SK-N-SH (cell line): ENCODE results near the gene CCDC169. TPM values are rescaled to one million over a fixed set of nuclear protein-coding genes. Genes with fewer than 3 reads are reported as not detected.

Experiments used
- CTCF ChIA-PET: fragments of 300-600, 350-600 bp; formaldehyde crosslinking; extraction: SDS; loops from one replicate; lab custom pipeline; 2021; lab: Yijun Ruan, JAX
- POLR2A ChIA-PET: fragments of 350-600 bp; sonication (Branson Sonifier 250); formaldehyde crosslinking; extraction: SDS; loops from one replicate; lab custom pipeline; 2020; ENCODE audit warnings: antibody characterized with exemption, inconsistent platforms; lab: Yijun Ruan, JAX
- DNase-seq: peaks from one replicate; pipeline ENCODE4 v3.0.0; 2012
- H2AFZ ChIP-seq: fragments of 200-600 bp; sonication (generic); 2 replicates; pipeline ENCODE4 v1.8.1; 2016; ENCODE audit warnings: antibody characterized with exemption, mild to moderate bottlenecking, low read depth
- H3F3A ChIP-seq: fragments of 200-600 bp; sonication (generic); replicated peaks from 2 replicates; pipeline ENCODE3; 2016; ENCODE audit warnings: antibody characterized with exemption, mild to moderate bottlenecking; ENCODE audit not compliant: insufficient read depth
- H3K27ac ChIP-seq, 2 experiments: fragments of 200-500 bp in 1 of 2; fragments of 200-600 bp in 1 of 2; sonication (Bioruptor generic) in 1 of 2; sonication (generic), shearing (Covaris generic) in 1 of 2; 2 replicates each; pipeline versions ENCODE4 v1.5.1 to v1.6.1; 2014 to 2016; ENCODE audit warnings: low read depth in 2 of 2, inconsistent platforms in 1 of 2, low read length in 1 of 2, mild to moderate bottlenecking in 1 of 2, mixed read lengths in 1 of 2
- H3K27me3 ChIP-seq: fragments of 200-600 bp; sonication (generic), shearing (Covaris generic); 2 replicates; pipeline ENCODE4 v1.6.1; 2016; ENCODE audit warnings: mixed run types; ENCODE audit not compliant: insufficient read depth
- H3K36me3 ChIP-seq, 2 experiments: fragments of 200-500 bp in 1 of 2; fragments of 200-600 bp in 1 of 2; sonication (Bioruptor generic) in 1 of 2; sonication (generic) in 1 of 2; replicated peaks in 1 of 2; 2 replicates each; pipeline versions ENCODE3 to v1.5.1; 2014 to 2016; ENCODE audit warnings: low read length in 1 of 2, mild to moderate bottlenecking in 1 of 2; ENCODE audit not compliant: insufficient read depth in 2 of 2, control insufficient read depth in 1 of 2
- H3K4me1 ChIP-seq, 2 experiments: fragments of 200-500 bp in 1 of 2; fragments of 200-600 bp in 1 of 2; sonication (Bioruptor generic) in 1 of 2; sonication (generic), shearing (Covaris generic) in 1 of 2; 2 replicates each; pipeline versions ENCODE4 v1.5.1 to v1.6.1; 2014 to 2016; ENCODE audit warnings: low read depth in 1 of 2, low read length in 1 of 2, mixed run types in 1 of 2; ENCODE audit not compliant: insufficient read depth in 2 of 2, control insufficient read depth in 1 of 2
- H3K4me2 ChIP-seq: fragments of 200-600 bp; sonication (generic), shearing (Covaris generic); 2 replicates; pipeline ENCODE4 v1.6.1; 2017; ENCODE audit warnings: mixed run types
- H3K4me3 ChIP-seq, 2 experiments: fragments of 200-500 bp in 1 of 2; fragments of 200-600 bp in 1 of 2; sonication (Bioruptor generic) in 1 of 2; sonication (generic), shearing (Covaris generic) in 1 of 2; 2 replicates each; pipeline versions ENCODE4 v1.5.1 to v1.8.1; 2014 to 2016; ENCODE audit warnings: low read depth in 2 of 2, inconsistent platforms in 1 of 2, low read length in 1 of 2, mild to moderate bottlenecking in 1 of 2, mixed read lengths in 1 of 2, moderate library complexity in 1 of 2
- H3K79me2 ChIP-seq: fragments of 200-600 bp; sonication (generic); 2 replicates; pipeline ENCODE4 v1.8.1; 2017; ENCODE audit warnings: mild to moderate bottlenecking; ENCODE audit not compliant: insufficient read depth
- H3K9ac ChIP-seq: fragments of 200-600 bp; sonication (generic); 2 replicates; pipeline ENCODE4 v1.6.1; 2017; ENCODE audit warnings: mixed run types
- H3K9me2 ChIP-seq: fragments of 200-600 bp; sonication (generic); 2 replicates; pipeline ENCODE4 v1.6.1; 2017; ENCODE audit warnings: mixed run types
- H3K9me3 ChIP-seq: fragments of 200-600 bp; sonication (generic); 2 replicates; pipeline ENCODE4 v1.6.1; 2017; ENCODE audit warnings: mixed run types, mild to moderate bottlenecking, moderate library complexity
- H4K20me1 ChIP-seq: fragments of 200-600 bp; sonication (generic); 2 replicates; pipeline ENCODE4 v1.6.1; 2017; ENCODE audit warnings: mild to moderate bottlenecking, mixed run types; ENCODE audit not compliant: insufficient read depth
- CHD2 ChIP-seq: fragments of 150-350 bp; IDR thresholded peaks from 2 replicates; pipeline ENCODE4 v1.6.1; 2018; ENCODE audit warnings: low read length; ENCODE audit not compliant: partially characterized antibody
- ELF1 ChIP-seq: IDR thresholded peaks from 2 replicates; pipeline ENCODE4 v1.4.0; 2012
- EZH2phosphoT487 ChIP-seq: fragments of 200-600 bp; sonication (generic); IDR thresholded peaks from 2 replicates; pipeline ENCODE4 v1.6.1; 2017; ENCODE audit warnings: low read depth, mixed run types, mild to moderate bottlenecking, antibody characterized with exemption, moderate library complexity, borderline replicate concordance
- FOSL2 ChIP-seq: IDR thresholded peaks from 2 replicates; pipeline ENCODE4 v1.4.0; 2012; ENCODE audit warnings: low read depth, mild to moderate bottlenecking, moderate library complexity, borderline replicate concordance
- GABPA ChIP-seq: IDR thresholded peaks from 2 replicates; pipeline ENCODE4 v1.4.0; 2012; ENCODE audit warnings: low read depth, mild to moderate bottlenecking
- MEF2A ChIP-seq: IDR thresholded peaks from 2 replicates; pipeline ENCODE4 v1.4.0; 2012; ENCODE audit warnings: low read depth, borderline replicate concordance
- MXI1 ChIP-seq: IDR thresholded peaks from 2 replicates; pipeline ENCODE4 v1.6.1; 2012; ENCODE audit warnings: mild to moderate bottlenecking, low read depth, low read length, improper control_type of control experiment
- NRF1 ChIP-seq: IDR thresholded peaks from 2 replicates; pipeline ENCODE4 v1.6.1; 2012; ENCODE audit warnings: low read depth, mild to moderate bottlenecking, low read length
- RFX5 ChIP-seq: IDR thresholded peaks from 2 replicates; pipeline ENCODE4 v1.6.1; 2012; ENCODE audit warnings: mild to moderate bottlenecking, improper control_type of control experiment, low read length
- SIN3A ChIP-seq: IDR thresholded peaks from 2 replicates; pipeline ENCODE4 v1.6.1; 2012; ENCODE audit warnings: low read depth, mild to moderate bottlenecking, low read length, moderate library complexity, borderline replicate concordance
- YY1 ChIP-seq: IDR thresholded peaks from 2 replicates; pipeline ENCODE4 v1.4.0; 2012; ENCODE audit warnings: low read depth, mild to moderate bottlenecking
- WGBS: methylation state at CpG from one replicate; pipeline ENCODE4 v1.1.6; 2017; ENCODE audit warnings: low lambda C conversion rate; 5-methylcytosine and 5-hydroxymethylcytosine counted together
- polyA plus RNA-seq, 3 experiments: library from polyadenylated mRNA; depleted of rRNA; stranded (reverse); fragments of >200 nt; gene quantifications; 2 replicates each; pipeline ENCODE4 v1.2.3, GENCODE V29; 2012
- TF ChIP-seq, protein P1 (sequence below): IDR thresholded peaks from 2 replicates; pipeline ENCODE4 v1.6.1; 2012; ENCODE audit warnings: mild to moderate bottlenecking, low read depth, low read length, moderate library complexity
- TF ChIP-seq, protein P2 (sequence below): fragments of 150-350 bp; IDR thresholded peaks from 2 replicates; pipeline ENCODE4 v1.6.1; 2017; ENCODE audit warnings: antibody characterized with exemption, low read length, low read depth, borderline replicate concordance
- TF ChIP-seq, protein P3 (sequence below): fragments of 200-600 bp; sonication (generic); IDR thresholded peaks from 2 replicates; pipeline ENCODE4 v1.6.1; 2017; ENCODE audit warnings: antibody characterized with exemption, mild to moderate bottlenecking, moderate library complexity
- TF ChIP-seq, protein P4 (sequence below): IDR thresholded peaks from 2 replicates; pipeline ENCODE4 v1.4.0; 2012; ENCODE audit warnings: low read depth, borderline replicate concordance
- TF ChIP-seq, protein P5 (sequence below): IDR thresholded peaks from 2 replicates; pipeline ENCODE4; 2012
- TF ChIP-seq, protein P6 (sequence below): fragments of 150-350 bp; IDR thresholded peaks from 2 replicates; pipeline ENCODE4 v1.6.1; 2016; ENCODE audit warnings: mild to moderate bottlenecking, low read depth, low read length

The CCDC169 gene
- polyA plus RNA-seq, 1 of the 3 experiments (the other 2 are of a cell fraction): 1.8 TPM

DNA sequence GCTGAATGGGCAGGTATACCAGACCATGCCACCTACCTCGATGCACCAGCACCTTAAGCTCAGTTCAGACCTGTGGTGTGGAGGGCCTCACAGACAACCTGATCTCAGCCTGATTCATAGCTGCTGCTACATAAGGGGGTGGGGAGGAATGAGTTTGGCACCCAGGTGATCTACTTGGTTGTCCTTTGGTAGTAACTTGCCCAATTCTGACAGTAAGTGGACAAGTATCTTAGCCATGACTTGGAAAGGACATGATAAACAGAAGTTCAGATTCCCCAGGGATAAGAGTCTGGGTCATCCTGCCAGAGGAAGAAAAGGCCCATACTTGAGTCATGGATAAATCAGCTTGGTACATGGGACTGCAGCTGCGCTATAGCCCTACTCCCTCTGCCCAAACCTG, 54.9 kb downstream of the CCDC169 start:
- no peaks in the 10 kb centered on the region for H4K20me1 ChIP-seq
- H3K27ac ChIP-seq: no peak overlapping the region
- no peak overlapping the region for H2AFZ ChIP-seq
- no peaks in the 10 kb centered on the region for H3K36me3 ChIP-seq
- no peak overlapping the region for H3K9ac ChIP-seq
- H3K4me1 ChIP-seq: no peaks in the 10 kb centered on the region
- H3K27me3 ChIP-seq: no peaks in the 10 kb centered on the region
- DNase-seq: no peak
- 68% methylated on average over 2 of the region's 2 CpGs for WGBS
- H3K4me2 ChIP-seq: no peak overlapping the region
- H3K9me2 ChIP-seq: no peaks in the 10 kb centered on the region
- H3F3A ChIP-seq: no peaks in the 10 kb centered on the region
- ChIA-PET CTCF (no interaction called here), POLR2A (no interaction called here)
- H3K9me3 ChIP-seq: no peaks in the 10 kb centered on the region
- TF ChIP-seq MEF2A (no peak), ELF1 (no peak), CHD2 (no peak), EZH2phosphoT487 (no peak), MXI1 (no peak), NRF1 (no peak)
- TF ChIP-seq, protein P1, sequence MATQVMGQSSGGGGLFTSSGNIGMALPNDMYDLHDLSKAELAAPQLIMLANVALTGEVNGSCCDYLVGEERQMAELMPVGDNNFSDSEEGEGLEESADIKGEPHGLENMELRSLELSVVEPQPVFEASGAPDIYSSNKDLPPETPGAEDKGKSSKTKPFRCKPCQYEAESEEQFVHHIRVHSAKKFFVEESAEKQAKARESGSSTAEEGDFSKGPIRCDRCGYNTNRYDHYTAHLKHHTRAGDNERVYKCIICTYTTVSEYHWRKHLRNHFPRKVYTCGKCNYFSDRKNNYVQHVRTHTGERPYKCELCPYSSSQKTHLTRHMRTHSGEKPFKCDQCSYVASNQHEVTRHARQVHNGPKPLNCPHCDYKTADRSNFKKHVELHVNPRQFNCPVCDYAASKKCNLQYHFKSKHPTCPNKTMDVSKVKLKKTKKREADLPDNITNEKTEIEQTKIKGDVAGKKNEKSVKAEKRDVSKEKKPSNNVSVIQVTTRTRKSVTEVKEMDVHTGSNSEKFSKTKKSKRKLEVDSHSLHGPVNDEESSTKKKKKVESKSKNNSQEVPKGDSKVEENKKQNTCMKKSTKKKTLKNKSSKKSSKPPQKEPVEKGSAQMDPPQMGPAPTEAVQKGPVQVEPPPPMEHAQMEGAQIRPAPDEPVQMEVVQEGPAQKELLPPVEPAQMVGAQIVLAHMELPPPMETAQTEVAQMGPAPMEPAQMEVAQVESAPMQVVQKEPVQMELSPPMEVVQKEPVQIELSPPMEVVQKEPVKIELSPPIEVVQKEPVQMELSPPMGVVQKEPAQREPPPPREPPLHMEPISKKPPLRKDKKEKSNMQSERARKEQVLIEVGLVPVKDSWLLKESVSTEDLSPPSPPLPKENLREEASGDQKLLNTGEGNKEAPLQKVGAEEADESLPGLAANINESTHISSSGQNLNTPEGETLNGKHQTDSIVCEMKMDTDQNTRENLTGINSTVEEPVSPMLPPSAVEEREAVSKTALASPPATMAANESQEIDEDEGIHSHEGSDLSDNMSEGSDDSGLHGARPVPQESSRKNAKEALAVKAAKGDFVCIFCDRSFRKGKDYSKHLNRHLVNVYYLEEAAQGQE: no peak
- TF ChIP-seq, protein P2, sequence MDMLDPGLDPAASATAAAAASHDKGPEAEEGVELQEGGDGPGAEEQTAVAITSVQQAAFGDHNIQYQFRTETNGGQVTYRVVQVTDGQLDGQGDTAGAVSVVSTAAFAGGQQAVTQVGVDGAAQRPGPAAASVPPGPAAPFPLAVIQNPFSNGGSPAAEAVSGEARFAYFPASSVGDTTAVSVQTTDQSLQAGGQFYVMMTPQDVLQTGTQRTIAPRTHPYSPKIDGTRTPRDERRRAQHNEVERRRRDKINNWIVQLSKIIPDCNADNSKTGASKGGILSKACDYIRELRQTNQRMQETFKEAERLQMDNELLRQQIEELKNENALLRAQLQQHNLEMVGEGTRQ: no peak
- TF ChIP-seq, protein P3, sequence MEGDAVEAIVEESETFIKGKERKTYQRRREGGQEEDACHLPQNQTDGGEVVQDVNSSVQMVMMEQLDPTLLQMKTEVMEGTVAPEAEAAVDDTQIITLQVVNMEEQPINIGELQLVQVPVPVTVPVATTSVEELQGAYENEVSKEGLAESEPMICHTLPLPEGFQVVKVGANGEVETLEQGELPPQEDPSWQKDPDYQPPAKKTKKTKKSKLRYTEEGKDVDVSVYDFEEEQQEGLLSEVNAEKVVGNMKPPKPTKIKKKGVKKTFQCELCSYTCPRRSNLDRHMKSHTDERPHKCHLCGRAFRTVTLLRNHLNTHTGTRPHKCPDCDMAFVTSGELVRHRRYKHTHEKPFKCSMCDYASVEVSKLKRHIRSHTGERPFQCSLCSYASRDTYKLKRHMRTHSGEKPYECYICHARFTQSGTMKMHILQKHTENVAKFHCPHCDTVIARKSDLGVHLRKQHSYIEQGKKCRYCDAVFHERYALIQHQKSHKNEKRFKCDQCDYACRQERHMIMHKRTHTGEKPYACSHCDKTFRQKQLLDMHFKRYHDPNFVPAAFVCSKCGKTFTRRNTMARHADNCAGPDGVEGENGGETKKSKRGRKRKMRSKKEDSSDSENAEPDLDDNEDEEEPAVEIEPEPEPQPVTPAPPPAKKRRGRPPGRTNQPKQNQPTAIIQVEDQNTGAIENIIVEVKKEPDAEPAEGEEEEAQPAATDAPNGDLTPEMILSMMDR: no peak
- no peak overlapping the region for H3K4me3 ChIP-seq
- H3K79me2 ChIP-seq: no peaks in the 10 kb centered on the region

DNA sequence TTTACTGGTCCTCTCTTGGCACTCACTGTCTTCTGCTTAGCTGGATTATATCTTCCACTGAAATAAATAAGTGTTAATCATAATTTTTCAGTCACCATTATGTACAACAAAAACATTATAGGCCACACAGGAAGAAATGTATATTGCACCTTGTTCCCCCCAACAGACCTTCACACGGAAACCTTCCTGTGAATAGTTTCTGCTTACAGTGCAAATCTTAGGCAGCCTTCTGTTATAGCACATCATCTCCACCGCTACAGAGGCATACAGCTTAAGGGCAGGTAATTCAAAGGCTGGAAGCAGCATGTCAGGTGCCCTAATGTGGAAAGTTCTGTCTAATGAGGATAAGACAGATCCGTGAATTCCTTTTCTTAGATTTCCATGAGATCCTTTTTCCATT, 66.4 kb downstream of the CCDC169 start:
- Histone ChIP-seq H3K79me2 (no peaks in the 10 kb centered on the region), H2AFZ (no peak overlapping the region), H3K9me3 (peaks cover 9% of the 10 kb centered on the region; the same call in 1 of the 2 replicates), H3K9me2 (no peaks in the 10 kb centered on the region), H4K20me1 (no peaks in the 10 kb centered on the region), H3K4me3 (no peak overlapping the region), H3K9ac (no peak overlapping the region), H3K27ac (no peak overlapping the region), H3F3A (no peaks in the 10 kb centered on the region), H3K4me1 (no peaks in the 10 kb centered on the region), H3K36me3 (peaks cover 0 to 3% of the 10 kb centered on the region in 2 experiments)
- no peak for DNase-seq
- ChIA-PET POLR2A (no interaction called here), CTCF (no interaction called here)
- WGBS: 49% methylated on average over 3 of the region's 3 CpGs
- TF ChIP-seq FOSL2: no peak
- TF ChIP-seq RFX5: no peak
- TF ChIP-seq, protein P4, sequence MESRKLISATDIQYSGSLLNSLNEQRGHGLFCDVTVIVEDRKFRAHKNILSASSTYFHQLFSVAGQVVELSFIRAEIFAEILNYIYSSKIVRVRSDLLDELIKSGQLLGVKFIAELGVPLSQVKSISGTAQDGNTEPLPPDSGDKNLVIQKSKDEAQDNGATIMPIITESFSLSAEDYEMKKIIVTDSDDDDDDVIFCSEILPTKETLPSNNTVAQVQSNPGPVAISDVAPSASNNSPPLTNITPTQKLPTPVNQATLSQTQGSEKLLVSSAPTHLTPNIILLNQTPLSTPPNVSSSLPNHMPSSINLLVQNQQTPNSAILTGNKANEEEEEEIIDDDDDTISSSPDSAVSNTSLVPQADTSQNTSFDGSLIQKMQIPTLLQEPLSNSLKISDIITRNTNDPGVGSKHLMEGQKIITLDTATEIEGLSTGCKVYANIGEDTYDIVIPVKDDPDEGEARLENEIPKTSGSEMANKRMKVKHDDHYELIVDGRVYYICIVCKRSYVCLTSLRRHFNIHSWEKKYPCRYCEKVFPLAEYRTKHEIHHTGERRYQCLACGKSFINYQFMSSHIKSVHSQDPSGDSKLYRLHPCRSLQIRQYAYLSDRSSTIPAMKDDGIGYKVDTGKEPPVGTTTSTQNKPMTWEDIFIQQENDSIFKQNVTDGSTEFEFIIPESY: no peak
- TF ChIP-seq ELF1: no peak
- no peak for TF ChIP-seq YY1
- no peak for TF ChIP-seq SIN3A
- TF ChIP-seq, protein P5, sequence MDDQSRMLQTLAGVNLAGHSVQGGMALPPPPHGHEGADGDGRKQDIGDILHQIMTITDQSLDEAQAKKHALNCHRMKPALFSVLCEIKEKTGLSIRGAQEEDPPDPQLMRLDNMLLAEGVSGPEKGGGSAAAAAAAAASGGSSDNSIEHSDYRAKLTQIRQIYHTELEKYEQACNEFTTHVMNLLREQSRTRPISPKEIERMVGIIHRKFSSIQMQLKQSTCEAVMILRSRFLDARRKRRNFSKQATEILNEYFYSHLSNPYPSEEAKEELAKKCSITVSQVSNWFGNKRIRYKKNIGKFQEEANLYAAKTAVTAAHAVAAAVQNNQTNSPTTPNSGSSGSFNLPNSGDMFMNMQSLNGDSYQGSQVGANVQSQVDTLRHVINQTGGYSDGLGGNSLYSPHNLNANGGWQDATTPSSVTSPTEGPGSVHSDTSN: no peak
- TF ChIP-seq, protein P6, sequence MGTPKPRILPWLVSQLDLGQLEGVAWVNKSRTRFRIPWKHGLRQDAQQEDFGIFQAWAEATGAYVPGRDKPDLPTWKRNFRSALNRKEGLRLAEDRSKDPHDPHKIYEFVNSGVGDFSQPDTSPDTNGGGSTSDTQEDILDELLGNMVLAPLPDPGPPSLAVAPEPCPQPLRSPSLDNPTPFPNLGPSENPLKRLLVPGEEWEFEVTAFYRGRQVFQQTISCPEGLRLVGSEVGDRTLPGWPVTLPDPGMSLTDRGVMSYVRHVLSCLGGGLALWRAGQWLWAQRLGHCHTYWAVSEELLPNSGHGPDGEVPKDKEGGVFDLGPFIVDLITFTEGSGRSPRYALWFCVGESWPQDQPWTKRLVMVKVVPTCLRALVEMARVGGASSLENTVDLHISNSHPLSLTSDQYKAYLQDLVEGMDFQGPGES: no peak
- TF ChIP-seq MXI1: no peak
- no peak for TF ChIP-seq CHD2
- TF ChIP-seq GABPA: no peak
- TF ChIP-seq, all 33 proteins: peak for 0
- no peak overlapping the region for H3K4me2 ChIP-seq
- no peaks in the 10 kb centered on the region for H3K27me3 ChIP-seq
